Mesendoderm (in vitro differentiated cells): ENCODE data around the gene RNF121.

Source experiments
- DNase-seq: peaks from one replicate; pipeline ENCODE4 v3.0.0; 2013
- H2AK5ac ChIP-seq: 2 replicates; pipeline ENCODE4 v1.6.1; 2013; ENCODE audit warnings: low read length, inconsistent platforms
- H2BK120ac ChIP-seq: 2 replicates; pipeline ENCODE4 v1.6.1; 2013; ENCODE audit warnings: low read depth, mild to moderate bottlenecking, low read length, moderate library complexity, mixed read lengths
- H2BK15ac ChIP-seq: replicated peaks from 2 replicates; pipeline ENCODE4 v1.6.1; 2013; ENCODE audit warnings: low read depth, mild to moderate bottlenecking, moderate library complexity
- H2BK5ac ChIP-seq: 2 replicates; pipeline ENCODE4 v1.6.1; 2013; ENCODE audit warnings: low read length, inconsistent platforms
- H3K18ac ChIP-seq: 2 replicates; pipeline ENCODE4 v1.6.1; 2013; ENCODE audit warnings: mild to moderate bottlenecking, low read length, mixed read lengths
- H3K23ac ChIP-seq: one replicate; pipeline ENCODE4 v1.6.1; 2013; ENCODE audit warnings: low read length
- H3K27ac ChIP-seq: 2 replicates; pipeline ENCODE4 v1.5.1; 2013; ENCODE audit warnings: low read depth, mild to moderate bottlenecking, inconsistent platforms, low read length, moderate library complexity
- H3K27me3 ChIP-seq: 2 replicates; pipeline ENCODE4 v1.6.1; 2013; ENCODE audit warnings: low read length, control low read depth, mild to moderate bottlenecking, inconsistent platforms; ENCODE audit not compliant: insufficient read depth, poor library complexity
- H3K36me3 ChIP-seq: 2 replicates; pipeline ENCODE4 v1.6.1; 2013; ENCODE audit warnings: low read length, inconsistent platforms; ENCODE audit not compliant: control insufficient read depth, insufficient read depth
- H3K4ac ChIP-seq: one replicate; pipeline ENCODE4 v1.6.1; 2013; ENCODE audit warnings: low read depth, mild to moderate bottlenecking, low read length, moderate library complexity
- H3K4me1 ChIP-seq: 2 replicates; pipeline ENCODE4 v1.6.1; 2013; ENCODE audit warnings: low read depth, low read length, inconsistent platforms; ENCODE audit not compliant: control insufficient read depth
- H3K4me2 ChIP-seq: 2 replicates; pipeline ENCODE4 v1.6.1; 2013; ENCODE audit warnings: low read length
- H3K4me3 ChIP-seq: 2 replicates; pipeline ENCODE4 v1.5.1; 2013; ENCODE audit warnings: mild to moderate bottlenecking, low read length
- H3K56ac ChIP-seq: one replicate; pipeline ENCODE4 v1.6.1; 2013; ENCODE audit warnings: low read length
- H3K79me1 ChIP-seq: 2 replicates; pipeline ENCODE4 v1.6.1; 2013; ENCODE audit warnings: low read length, inconsistent platforms
- H3K79me2 ChIP-seq: 2 replicates; pipeline ENCODE4 v1.6.1; 2013; ENCODE audit warnings: mild to moderate bottlenecking, low read length; ENCODE audit not compliant: control insufficient read depth, insufficient read depth
- H3K9ac ChIP-seq: 2 replicates; pipeline ENCODE4 v1.6.1; 2013; ENCODE audit warnings: low read length, inconsistent platforms
- H4K5ac ChIP-seq: one replicate; pipeline ENCODE4 v1.6.1; 2013; ENCODE audit warnings: low read length
- H4K8ac ChIP-seq: one replicate; pipeline ENCODE4 v1.6.1; 2013; ENCODE audit warnings: low read depth, mild to moderate bottlenecking, control low read depth, low read length, moderate library complexity
- WGBS: extraction: QIAGEN DNeasy Blood & Tissue Kit; methylation state at CpG from one replicate; pipeline ENCODE4 v1.1.7; 2013; ENCODE audit warnings: low lambda C conversion rate, missing lambda C conversion rate; ENCODE audit not compliant: insufficient coverage; ENCODE audit errors: extremely low coverage; 5-methylcytosine and 5-hydroxymethylcytosine counted together

Gene RNF121

GRCh38 chr11:72004515-72005346 is 75.9 kb downstream of the RNF121 start:
- Histone ChIP-seq H3K4me2 (no peak overlapping the region), H2BK5ac (no peak overlapping the region), H4K8ac (no peak overlapping the region), H3K9ac (no peak overlapping the region), H3K79me1 (no peaks in the 10 kb centered on the region), H3K18ac (no peak overlapping the region), H2BK15ac (no peak overlapping the region), H3K27ac (no peak overlapping the region), H3K4me1 (no peaks in the 10 kb centered on the region), H3K23ac (no peak overlapping the region), H2BK120ac (no peak overlapping the region), H3K56ac (no peak overlapping the region), H3K79me2 (no peaks in the 10 kb centered on the region), H3K4me3 (no peak overlapping the region), H3K36me3 (peaks cover 33% of the 10 kb centered on the region), H4K5ac (no peak overlapping the region), H3K4ac (no peak overlapping the region), H2AK5ac (no peak overlapping the region), H3K27me3 (no peaks in the 10 kb centered on the region)
- no peak for DNase-seq
- no CpG with 5 or more reads among the region's 16 CpGs for WGBS

DNA sequence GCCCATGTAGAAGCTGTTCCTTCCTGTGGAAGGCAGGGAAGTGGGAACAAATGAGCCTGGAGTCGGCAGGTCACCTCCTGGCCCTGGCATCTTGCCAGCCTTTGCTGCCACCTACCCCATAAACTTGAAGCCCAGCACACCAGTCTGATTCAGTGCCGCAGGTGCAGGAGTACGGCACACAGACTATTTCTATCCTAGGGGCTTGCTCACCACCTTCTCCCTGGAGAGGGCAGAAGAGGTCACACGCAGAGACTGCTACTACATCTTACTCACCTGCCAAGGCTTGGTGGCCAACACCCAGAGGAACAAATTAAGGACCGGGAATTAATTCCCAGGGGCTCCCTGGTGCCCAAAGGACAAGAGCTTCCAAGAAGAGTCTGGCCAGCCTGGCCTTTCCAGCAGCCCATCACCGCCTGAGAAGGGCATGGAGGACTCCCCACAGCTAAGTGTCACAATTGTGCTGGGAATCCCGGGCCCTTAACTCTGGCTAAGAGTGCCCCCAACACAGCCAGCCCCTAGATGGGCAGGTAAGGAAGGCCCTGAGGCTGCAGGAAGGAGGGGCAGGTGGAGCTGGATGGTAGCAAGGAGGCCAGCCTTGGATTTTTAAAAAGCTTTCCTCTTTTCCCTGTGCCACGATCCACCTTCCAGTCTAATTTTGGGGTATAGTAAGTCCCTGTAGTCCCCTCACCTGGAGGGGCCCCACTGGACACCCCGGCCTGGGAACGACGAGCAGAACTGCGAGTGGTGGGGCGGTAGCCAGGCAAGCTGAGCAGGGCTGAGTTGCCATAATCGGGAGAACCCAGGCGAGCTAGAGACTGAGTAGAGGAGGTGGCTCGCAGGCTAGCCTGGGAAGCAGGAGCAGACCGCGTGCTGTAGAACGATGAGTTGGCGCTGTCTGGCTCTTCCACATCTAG is 76.8 kb downstream of the RNF121 start:
- no peak overlapping the region for H2BK15ac ChIP-seq
- no peaks in the 10 kb centered on the region for H3K4me1 ChIP-seq
- no peak overlapping the region for H2BK5ac ChIP-seq
- H4K5ac ChIP-seq = no peak overlapping the region
- no peak overlapping the region for H3K9ac ChIP-seq
- H3K27ac ChIP-seq = no peak overlapping the region
- H3K23ac ChIP-seq = no peak overlapping the region
- no peak overlapping the region for H3K4me2 ChIP-seq
- no peak overlapping the region for H4K8ac ChIP-seq
- no peaks in the 10 kb centered on the region for H3K79me2 ChIP-seq
- no CpG with 5 or more reads among the region's 20 CpGs for WGBS
- no peaks in the 10 kb centered on the region for H3K79me1 ChIP-seq
- no peak overlapping the region for H3K18ac ChIP-seq
- no peak for DNase-seq
- no peak overlapping the region for H3K4me3 ChIP-seq
- no peak overlapping the region for H3K56ac ChIP-seq
- no peak overlapping the region for H2BK120ac ChIP-seq
- H3K27me3 ChIP-seq = no peaks in the 10 kb centered on the region
- H2AK5ac ChIP-seq = no peak overlapping the region
- peaks cover 33% of the 10 kb centered on the region for H3K36me3 ChIP-seq
- no peak overlapping the region for H3K4ac ChIP-seq

- Histone ChIP-seq H3K4ac (no peak overlapping the region), H2BK5ac (no peak overlapping the region), H2BK15ac (no peak overlapping the region), H3K4me2 (no peak overlapping the region), H2AK5ac (no peak overlapping the region), H3K27ac (no peak overlapping the region), H3K18ac (no peak overlapping the region), H4K5ac (no peak overlapping the region), H4K8ac (no peak overlapping the region), H3K27me3 (no peaks in the 10 kb centered on the region), H3K36me3 (peaks cover 31% of the 10 kb centered on the region), H2BK120ac (no peak overlapping the region), H3K79me1 (no peaks in the 10 kb centered on the region), H3K23ac (no peak overlapping the region), H3K9ac (no peak overlapping the region), H3K4me1 (no peaks in the 10 kb centered on the region), H3K4me3 (no peak overlapping the region), H3K79me2 (no peaks in the 10 kb centered on the region), H3K56ac (no peak overlapping the region)
- WGBS = no CpG with 5 or more reads among the region's 8 CpGs
- no peak for DNase-seq
These were observed 77.7 kb downstream of the RNF121 start for GRCh38 chr11:72006309-72007088.

DNA sequence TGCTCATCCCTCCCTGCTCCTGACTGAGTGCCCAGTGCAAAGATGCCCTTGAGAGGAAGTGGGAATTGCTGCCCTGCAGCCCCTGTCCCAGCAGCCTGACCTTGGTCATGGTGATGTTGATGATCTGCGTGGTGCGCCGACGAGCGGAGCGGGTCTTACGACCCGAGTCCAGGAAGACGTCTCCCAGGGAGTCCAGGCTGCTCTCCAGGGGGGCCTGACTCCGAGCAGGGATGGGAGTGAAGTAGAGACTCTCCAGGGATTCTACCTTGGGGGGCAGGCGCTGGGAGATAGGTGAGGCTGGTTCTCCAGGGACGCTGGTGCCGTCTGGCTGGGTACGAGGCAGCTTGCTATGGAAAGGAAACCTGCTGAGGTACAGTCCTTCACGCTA is 78.2 kb downstream of the RNF121 start:
- no peak overlapping the region for H3K4ac ChIP-seq
- H3K27me3 ChIP-seq = no peaks in the 10 kb centered on the region
- H3K4me3 ChIP-seq = no peak overlapping the region
- no peak overlapping the region for H2BK120ac ChIP-seq
- no peak overlapping the region for H3K4me2 ChIP-seq
- no peak overlapping the region for H2BK5ac ChIP-seq
- H2BK15ac ChIP-seq = no peak overlapping the region
- no peak overlapping the region for H3K18ac ChIP-seq
- H3K79me2 ChIP-seq = no peaks in the 10 kb centered on the region
- no peak overlapping the region for H3K56ac ChIP-seq
- H3K4me1 ChIP-seq = no peaks in the 10 kb centered on the region
- H4K5ac ChIP-seq = no peak overlapping the region
- no peak overlapping the region for H3K9ac ChIP-seq
- no CpG with 5 or more reads among the region's 15 CpGs for WGBS
- H3K36me3 ChIP-seq = peaks cover 31% of the 10 kb centered on the region
- H2AK5ac ChIP-seq = no peak overlapping the region
- no peak overlapping the region for H3K23ac ChIP-seq
- no peaks in the 10 kb centered on the region for H3K79me1 ChIP-seq
- no peak overlapping the region for H3K27ac ChIP-seq
- no peak for DNase-seq
- H4K8ac ChIP-seq = no peak overlapping the region

DNA sequence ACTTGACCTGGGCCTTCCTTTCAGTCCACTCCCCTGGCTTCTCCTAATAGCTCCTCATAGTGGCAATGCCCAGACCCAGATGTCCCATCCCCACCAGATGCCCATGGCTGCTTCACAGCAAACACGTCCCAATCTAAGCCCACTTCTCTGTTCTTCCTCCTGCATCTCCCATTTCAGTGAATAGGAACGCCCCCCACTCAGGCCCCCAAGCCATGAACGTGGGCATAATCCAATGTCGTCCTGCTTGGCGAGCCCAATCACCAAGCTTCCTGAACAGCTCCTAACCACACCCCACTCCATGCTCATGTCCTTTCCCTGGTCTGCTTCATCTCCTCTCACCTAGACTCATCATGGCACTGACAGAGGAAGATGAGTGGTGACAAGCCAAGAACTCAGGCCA is 78.7 kb downstream of the RNF121 start:
- Histone ChIP-seq H3K27me3 (no peaks in the 10 kb centered on the region), H3K9ac (no peak overlapping the region), H3K23ac (no peak overlapping the region), H3K79me1 (no peaks in the 10 kb centered on the region), H3K79me2 (no peaks in the 10 kb centered on the region), H3K4ac (no peak overlapping the region), H4K8ac (no peak overlapping the region), H2BK120ac (no peak overlapping the region), H2AK5ac (no peak overlapping the region), H4K5ac (no peak overlapping the region), H3K36me3 (peaks cover 31% of the 10 kb centered on the region), H2BK5ac (no peak overlapping the region), H2BK15ac (no peak overlapping the region), H3K18ac (no peak overlapping the region), H3K27ac (no peak overlapping the region), H3K4me2 (no peak overlapping the region), H3K56ac (no peak overlapping the region), H3K4me3 (no peak overlapping the region), H3K4me1 (no peaks in the 10 kb centered on the region)
- DNase-seq = no peak
- no CpG with 5 or more reads among the region's 5 CpGs for WGBS
